IPS-NIHi7 (cell line): ENCODE data around the gene LHFPL3.

ENCODE experiments used
- DNase-seq: peaks from one replicate; pipeline ENCODE4 v3.0.0; 2012; ENCODE audit warnings: mixed read lengths; ENCODE audit errors: extremely low spot score

Gene LHFPL3

GRCh38 chr7:104795616-104796398 is 467.4 kb downstream of the LHFPL3 start:
- DNase-seq, result no peak

GRCh38 chr7:104800307-104800706 is 471.9 kb downstream of the LHFPL3 start:
- DNase-seq, result no peak

- DNase-seq, result no peak
These were observed 472.6 kb downstream of the LHFPL3 start for GRCh38 chr7:104801022-104801421.

GRCh38 chr7:104803931-104804330 is 475.5 kb downstream of the LHFPL3 start:
- no peak for DNase-seq

GRCh38 chr7:104804696-104805095 is 476.3 kb downstream of the LHFPL3 start:
- no peak for DNase-seq

GRCh38 chr7:104805449-104806317 is 477.3 kb downstream of the LHFPL3 start:
- DNase-seq, result no peak

- no peak for DNase-seq
These were observed 479.3 kb downstream of the LHFPL3 start for GRCh38 chr7:104807671-104808070.

- DNase-seq, result no peak
These were observed 481.5 kb downstream of the LHFPL3 start for GRCh38 chr7:104809906-104810305.

- no peak for DNase-seq
These were observed 485.7 kb downstream of the LHFPL3 start for GRCh38 chr7:104814126-104814525.

GRCh38 chr7:104814671-104815400 is 486.4 kb downstream of the LHFPL3 start:
- DNase-seq, result no peak

- DNase-seq, result no peak
These were observed 488.1 kb downstream of the LHFPL3 start for GRCh38 chr7:104816537-104816936.

GRCh38 chr7:104818961-104819880 is 490.8 kb downstream of the LHFPL3 start:
- DNase-seq, result no peak

- DNase-seq, result no peak
These were observed 492.6 kb downstream of the LHFPL3 start for GRCh38 chr7:104820836-104821535.

GRCh38 chr7:104823177-104823576 is 494.8 kb downstream of the LHFPL3 start:
- DNase-seq, result no peak

- DNase-seq, result no peak
These were observed 496.7 kb downstream of the LHFPL3 start for GRCh38 chr7:104825099-104825498.

GRCh38 chr7:104826135-104826534 is 497.7 kb downstream of the LHFPL3 start:
- no peak for DNase-seq

GRCh38 chr7:104836976-104837375 is 508.6 kb downstream of the LHFPL3 start:
- no peak for DNase-seq

GRCh38 chr7:104838537-104839299 is 510.3 kb downstream of the LHFPL3 start:
- no peak for DNase-seq

GRCh38 chr7:104839842-104840241 is 511.4 kb downstream of the LHFPL3 start:
- DNase-seq, result no peak

- DNase-seq, result no peak
These were observed 513.4 kb downstream of the LHFPL3 start for GRCh38 chr7:104841798-104842197.
